Activated CD8-positive, alpha-beta memory T cell treated with anti-CD3 and anti-CD28 coated beads, Interleukin-2, amount 10 ng/mL, durations not matched to agents 7 days and 5 days (primary cell): Measurements from ENCODE around the gene IGSF6. TPM values are rescaled to one million over a fixed set of nuclear protein-coding genes. Genes with fewer than 3 reads are reported as not detected.
"Not testable (repeated sequence)": the region's sequence is repeated elsewhere in the genome, so short reads cannot be mapped to it uniquely, and the experiment has no call there.

ENCODE experiments used
- ATAC-seq: fragments of 150-1000 bp; cut with Tn5 transposase; one replicate; pipeline ENCODE4 v1.10.0; 2021; ENCODE audit warnings: moderate library complexity
- CTCF ChIA-PET: fragments of 350-600 bp; sonication (Branson Sonifier 250); formaldehyde crosslinking; loops from one replicate; lab custom pipeline; 2021; ENCODE audit warnings: antibody characterized with exemption; lab: Charles Lee
- DNase-seq: peaks from one replicate; pipeline ENCODE4 v3.0.0-alpha.2; 2020
- H3K27ac Mint-ChIP-seq: one replicate; pipeline ENCODE4 v1.8.0; 2021; ENCODE audit warnings: mild to moderate bottlenecking, mixed read lengths
- H3K27me3 Mint-ChIP-seq: one replicate; pipeline ENCODE4 v1.8.0; 2021; ENCODE audit warnings: mixed read lengths
- H3K36me3 Mint-ChIP-seq: one replicate; pipeline ENCODE4 v1.8.0; 2021; ENCODE audit warnings: mild to moderate bottlenecking, mixed read lengths
- H3K4me1 Mint-ChIP-seq: one replicate; pipeline ENCODE4 v1.8.0; 2021; ENCODE audit warnings: mixed read lengths
- H3K4me3 Mint-ChIP-seq: one replicate; pipeline ENCODE4 v1.8.0; 2021; ENCODE audit warnings: mild to moderate bottlenecking, moderate library complexity, mixed read lengths
- H3K9me3 Mint-ChIP-seq: one replicate; pipeline ENCODE4 v1.8.0; 2022; ENCODE audit warnings: low read depth, mixed read lengths
- total RNA-seq, 2 experiments: library from RNA; stranded (reverse); gene quantifications; one replicate each; pipeline ENCODE4 v1.2.3, GENCODE V29; 2021

IGSF6 gene
- total RNA-seq, 2 experiments from 2014 or later: 0.09 TPM; not detected in 1

- Mint-ChIP-seq H3K36me3 (peaks cover 44% of the 10 kb centered on the region), H3K27ac (no peak overlapping the region), H3K4me1 (peaks cover 76% of the 10 kb centered on the region), H3K9me3 (no peaks in the 10 kb centered on the region), H3K4me3 (no peak overlapping the region), H3K27me3 (no peaks in the 10 kb centered on the region)
- CTCF ChIA-PET: interaction anchor here (0.9 to 1.5 kb wide), 2 partner anchors 9 to 18 kb away, joined by 3 to 5 read pairs; no protein-coding TSS in a partner anchor
- DNase-seq (no peak), ATAC-seq (no peak)
These were observed 34.1 kb downstream of the IGSF6 start for GRCh38 chr16:21618281-21618680.

- CTCF ChIA-PET: interaction anchor here (0.9 to 1.5 kb wide), 2 partner anchors 9 to 17 kb away, joined by 3 to 5 read pairs; no protein-coding TSS in a partner anchor
- Mint-ChIP-seq H3K36me3 (peaks cover 44% of the 10 kb centered on the region), H3K4me1 (peaks cover 77% of the 10 kb centered on the region), H3K4me3 (no peak overlapping the region), H3K27ac (peak overlapping the region; percentile 54), H3K27me3 (no peaks in the 10 kb centered on the region), H3K9me3 (no peaks in the 10 kb centered on the region)
- DNase-seq (no peak), ATAC-seq (no peak)
These were observed 34.8 kb downstream of the IGSF6 start for GRCh38 chr16:21617607-21618006.

- Mint-ChIP-seq H3K4me3 (no peak overlapping the region), H3K27ac (peak overlapping the region; percentile 34), H3K9me3 (no peaks in the 10 kb centered on the region), H3K36me3 (peaks cover 35% of the 10 kb centered on the region), H3K4me1 (peaks cover 80% of the 10 kb centered on the region), H3K27me3 (no peaks in the 10 kb centered on the region)
- ATAC-seq: no peak
- DNase-seq: no peak
- CTCF ChIA-PET: interaction anchor here (0.9 kb wide), 1 partner anchor 30 kb away, joined by 4 read pairs; no protein-coding TSS in a partner anchor
These were observed 37.5 kb downstream of the IGSF6 start for GRCh38 chr16:21614896-21615295.

GRCh38 chr16:21613781-21614180 is 38.6 kb downstream of the IGSF6 start:
- H3K9me3 Mint-ChIP-seq: no peaks in the 10 kb centered on the region
- H3K27ac Mint-ChIP-seq: no peak overlapping the region
- ATAC-seq (no peak), DNase-seq (no peak)
- H3K27me3 Mint-ChIP-seq: no peaks in the 10 kb centered on the region
- H3K4me3 Mint-ChIP-seq: no peak overlapping the region
- peaks cover 82% of the 10 kb centered on the region for H3K4me1 Mint-ChIP-seq
- peaks cover 28% of the 10 kb centered on the region for H3K36me3 Mint-ChIP-seq
- CTCF ChIA-PET: no interaction called here

- CTCF ChIA-PET: no interaction called here
- peaks cover 27% of the 10 kb centered on the region for H3K36me3 Mint-ChIP-seq
- peaks cover 84% of the 10 kb centered on the region for H3K4me1 Mint-ChIP-seq
- no peaks in the 10 kb centered on the region for H3K9me3 Mint-ChIP-seq
- DNase-seq (no peak), ATAC-seq (no peak)
- no peak overlapping the region for H3K27ac Mint-ChIP-seq
- H3K4me3 Mint-ChIP-seq: no peak overlapping the region
- no peaks in the 10 kb centered on the region for H3K27me3 Mint-ChIP-seq
These were observed 39.0 kb downstream of the IGSF6 start for GRCh38 chr16:21613361-21613760.

- DNase-seq (peak; percentile 45), ATAC-seq (peak; percentile 48)
- Mint-ChIP-seq H3K27me3 (no peaks in the 10 kb centered on the region), H3K4me1 (peaks cover 87% of the 10 kb centered on the region), H3K27ac (peak overlapping the region; percentile 72), H3K36me3 (peaks cover 20% of the 10 kb centered on the region), H3K9me3 (no peaks in the 10 kb centered on the region), H3K4me3 (no peak overlapping the region)
- CTCF ChIA-PET: interaction anchor here (0.9 to 1.7 kb wide), 8 partner anchors 10 to 46 kb away, joined by 3 to 8 read pairs (median 4); no protein-coding TSS in a partner anchor
These were observed 40.6 kb downstream of the IGSF6 start for GRCh38 chr16:21611556-21612384.

- H3K4me3 Mint-ChIP-seq: no peak overlapping the region
- peaks cover 18% of the 10 kb centered on the region for H3K36me3 Mint-ChIP-seq
- no peaks in the 10 kb centered on the region for H3K9me3 Mint-ChIP-seq
- DNase-seq: no peak
- no peak overlapping the region for H3K27ac Mint-ChIP-seq
- CTCF ChIA-PET: interaction anchor here (0.9 to 1.7 kb wide), 9 partner anchors 10 to 46 kb away, joined by 3 to 8 read pairs (median 4); no protein-coding TSS in a partner anchor
- peaks cover 81% of the 10 kb centered on the region for H3K4me1 Mint-ChIP-seq
- no peaks in the 10 kb centered on the region for H3K27me3 Mint-ChIP-seq
- ATAC-seq: no peak
These were observed 41.2 kb downstream of the IGSF6 start for GRCh38 chr16:21611198-21611555.

- ATAC-seq: no peak
- H3K27me3 Mint-ChIP-seq: no peaks in the 10 kb centered on the region
- CTCF ChIA-PET: interaction anchor here (0.9 to 1.7 kb wide), 5 partner anchors 10 to 47 kb away, joined by 3 to 7 read pairs (median 3); no protein-coding TSS in a partner anchor
- H3K4me1 Mint-ChIP-seq: peaks cover 80% of the 10 kb centered on the region
- H3K36me3 Mint-ChIP-seq: peaks cover 17% of the 10 kb centered on the region
- H3K4me3 Mint-ChIP-seq: no peak overlapping the region
- H3K27ac Mint-ChIP-seq: no peak overlapping the region
- H3K9me3 Mint-ChIP-seq: no peaks in the 10 kb centered on the region
- no peak for DNase-seq
These were observed 41.6 kb downstream of the IGSF6 start for GRCh38 chr16:21610766-21611165.

- CTCF ChIA-PET: interaction anchor here (0.9 to 2.2 kb wide), 3 partner anchors 11 to 32 kb away, joined by 3 to 7 read pairs (median 3); partner anchors contain the start of gene METTL9
- ATAC-seq (no peak), DNase-seq (no peak)
- Mint-ChIP-seq H3K27me3 (no peaks in the 10 kb centered on the region), H3K4me3 (no peak overlapping the region), H3K27ac (no peak overlapping the region), H3K36me3 (peaks cover 17% of the 10 kb centered on the region), H3K9me3 (no peaks in the 10 kb centered on the region), H3K4me1 (peaks cover 79% of the 10 kb centered on the region)
These were observed 42.3 kb downstream of the IGSF6 start for GRCh38 chr16:21610006-21610544.

- Mint-ChIP-seq H3K9me3 (no peaks in the 10 kb centered on the region), H3K27me3 (no peaks in the 10 kb centered on the region), H3K36me3 (peaks cover 14% of the 10 kb centered on the region), H3K27ac (peak overlapping the region; percentile 63), H3K4me3 (peak overlapping the region; percentile 23), H3K4me1 (peaks cover 78% of the 10 kb centered on the region)
- DNase-seq (peak; percentile 81), ATAC-seq (peak; percentile 76)
- CTCF ChIA-PET: interaction anchor here (1.0 to 2.2 kb wide), 8 partner anchors 8 to 48 kb away, joined by 3 to 7 read pairs (median 4); partner anchors contain the start of gene METTL9
These were observed 43.6 kb downstream of the IGSF6 start for GRCh38 chr16:21608639-21609328.

- H3K4me1 Mint-ChIP-seq: peaks cover 82% of the 10 kb centered on the region
- H3K27ac Mint-ChIP-seq, ATAC-seq, H3K4me3 Mint-ChIP-seq, H3K36me3 Mint-ChIP-seq, H3K27me3 Mint-ChIP-seq, H3K9me3 Mint-ChIP-seq, DNase-seq: not testable (repeated sequence)
- CTCF ChIA-PET: interaction anchor here (1.0 kb wide), 1 partner anchor 32 kb away, joined by 3 read pairs; no protein-coding TSS in a partner anchor
These were observed 46.6 kb downstream of the IGSF6 start for GRCh38 chr16:21605848-21606247.

GRCh38 chr16:21603928-21604327 is 48.5 kb downstream of the IGSF6 start:
- CTCF ChIA-PET: interaction anchor here (0.7 to 1.3 kb wide), 4 partner anchors 33 to 53 kb away, joined by 3 to 4 read pairs (median 3); no protein-coding TSS in a partner anchor
- H3K36me3 Mint-ChIP-seq: peaks cover 5% of the 10 kb centered on the region
- no peaks in the 10 kb centered on the region for H3K27me3 Mint-ChIP-seq
- no peak for ATAC-seq
- no peak overlapping the region for H3K27ac Mint-ChIP-seq
- peaks cover 68% of the 10 kb centered on the region for H3K4me1 Mint-ChIP-seq
- no peak for DNase-seq
- H3K4me3 Mint-ChIP-seq: no peak overlapping the region
- no peaks in the 10 kb centered on the region for H3K9me3 Mint-ChIP-seq

- Mint-ChIP-seq H3K9me3 (no peaks in the 10 kb centered on the region), H3K27me3 (no peaks in the 10 kb centered on the region), H3K4me3 (no peak overlapping the region), H3K36me3 (peaks cover 5% of the 10 kb centered on the region), H3K27ac (no peak overlapping the region), H3K4me1 (peaks cover 66% of the 10 kb centered on the region)
- DNase-seq (no peak), ATAC-seq (no peak)
- CTCF ChIA-PET: interaction anchor here (1.0 to 1.3 kb wide), 2 partner anchors 14 to 54 kb away, joined by 3 to 4 read pairs; no protein-coding TSS in a partner anchor
These were observed 49.6 kb downstream of the IGSF6 start for GRCh38 chr16:21602785-21603184.
